Measurements from ENCODE around the gene NHSL2. TPM values are rescaled to one million over a fixed set of nuclear protein-coding genes. Genes with fewer than 3 reads are reported as not detected.

Gene NHSL2
- total RNA-seq, 2 donors from 2014 or later: 6.9 to 11.2 TPM

- Histone ChIP-seq H3K27ac (ENCODE audit: low read depth, low read length) (no peak overlapping the region), H3K4me3 (ENCODE audit: low read length) (no peak overlapping the region), H3K27me3 (ENCODE audit: control insufficient read depth, insufficient read depth, low read length, poor library complexity, severe bottlenecking) (no peaks in the 10 kb centered on the region), H3K4me1 (ENCODE audit: control insufficient read depth, insufficient read depth, low read length) (no peaks in the 10 kb centered on the region), H3K36me3 (ENCODE audit: control insufficient read depth, insufficient read depth, low read length) (no peaks in the 10 kb centered on the region), H3K9ac (ENCODE audit: extremely low read depth, low read length, poor library complexity, severe bottlenecking) (no peak overlapping the region), H3K9me3 (ENCODE audit: control insufficient read depth, low read length) (no peaks in the 10 kb centered on the region)
- no peak for DNase-seq
- Mint-ChIP-seq H3K27ac (no peak overlapping the region), H3K27me3 (ENCODE audit: insufficient read depth) (no peaks in the 10 kb centered on the region), H3K36me3 (ENCODE audit: low read depth) (no peaks in the 10 kb centered on the region), H3K4me3 (no peak overlapping the region), H3K9me3 (peaks cover 50% of the 10 kb centered on the region), H3K4me1 (peaks cover 12% of the 10 kb centered on the region)
- WGBS, 2 experiments (ENCODE audit: insufficient coverage in 1 of 2, insufficient read length in 1 of 2): 97 to 100% methylated on average over 4 to 5 of the region's 6 CpGs
- TF ChIP-seq CTCF (conservative IDR thresholded peaks at IDR 0.05): no peak
These were observed 2.7 kb downstream of the NHSL2 start for GRCh38 chrX:71913156-71913950.

DNA sequence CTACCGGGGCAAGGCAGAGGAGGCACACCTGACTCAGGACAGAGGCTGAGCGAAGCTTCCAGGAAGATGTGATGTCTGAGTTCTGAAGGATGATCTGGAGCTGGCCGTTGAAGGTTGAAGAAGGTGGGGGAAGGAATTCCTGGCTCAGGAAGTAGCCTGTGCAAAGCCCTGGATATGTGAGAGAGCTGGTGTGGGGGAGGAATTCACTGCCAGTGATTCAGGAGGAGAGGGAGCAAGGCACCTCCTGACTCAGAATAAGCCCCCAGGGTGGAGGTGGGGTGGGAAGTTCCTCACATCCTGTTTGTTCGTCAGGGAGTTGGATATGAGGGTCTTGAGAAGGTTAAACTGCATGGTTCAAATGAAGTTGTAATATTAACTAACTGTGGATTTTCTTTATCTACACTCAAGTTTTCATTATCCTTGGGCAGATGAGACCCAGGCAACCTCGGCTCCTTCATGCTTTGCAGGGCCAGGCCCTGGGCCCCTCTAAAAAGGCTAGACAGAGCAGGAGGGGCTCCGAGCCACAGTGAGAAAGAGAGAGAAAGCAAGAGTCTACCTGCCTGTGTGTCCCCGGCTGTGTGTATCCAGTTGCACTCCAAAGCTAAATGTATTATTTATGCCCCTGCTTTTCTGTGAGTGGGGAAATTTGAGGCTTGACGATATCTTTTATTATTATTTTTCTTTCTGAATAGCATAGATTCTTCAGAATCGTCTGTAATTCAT is 7.1 kb downstream of the NHSL2 start:
- TF ChIP-seq CTCF (conservative IDR thresholded peaks at IDR 0.05): no peak
- H3K4me3 Mint-ChIP-seq: peak overlapping the region; percentile 11
- H3K36me3 Mint-ChIP-seq (ENCODE audit: low read depth): no peaks in the 10 kb centered on the region
- Histone ChIP-seq H3K36me3 (ENCODE audit: control insufficient read depth, insufficient read depth, low read length) (no peaks in the 10 kb centered on the region), H3K27ac (ENCODE audit: low read depth, low read length) (no peak overlapping the region), H3K27me3 (ENCODE audit: control insufficient read depth, insufficient read depth, low read length, poor library complexity, severe bottlenecking) (no peaks in the 10 kb centered on the region), H3K9ac (ENCODE audit: extremely low read depth, low read length, poor library complexity, severe bottlenecking) (no peak overlapping the region), H3K9me3 (ENCODE audit: control insufficient read depth, low read length) (no peaks in the 10 kb centered on the region), H3K4me1 (ENCODE audit: control insufficient read depth, insufficient read depth, low read length) (no peaks in the 10 kb centered on the region), H3K4me3 (ENCODE audit: low read length) (no peak overlapping the region)
- WGBS, 2 experiments (ENCODE audit: insufficient coverage in 1 of 2, insufficient read length in 1 of 2): 69 to 80% methylated on average over 1 to 6 of the region's 9 CpGs
- peaks cover 12% of the 10 kb centered on the region for H3K4me1 Mint-ChIP-seq
- H3K27me3 Mint-ChIP-seq (ENCODE audit: insufficient read depth): no peaks in the 10 kb centered on the region
- peak overlapping the region; percentile 31 for H3K27ac Mint-ChIP-seq
- peaks cover 47% of the 10 kb centered on the region for H3K9me3 Mint-ChIP-seq
- peak; percentile 73 for DNase-seq

DNA sequence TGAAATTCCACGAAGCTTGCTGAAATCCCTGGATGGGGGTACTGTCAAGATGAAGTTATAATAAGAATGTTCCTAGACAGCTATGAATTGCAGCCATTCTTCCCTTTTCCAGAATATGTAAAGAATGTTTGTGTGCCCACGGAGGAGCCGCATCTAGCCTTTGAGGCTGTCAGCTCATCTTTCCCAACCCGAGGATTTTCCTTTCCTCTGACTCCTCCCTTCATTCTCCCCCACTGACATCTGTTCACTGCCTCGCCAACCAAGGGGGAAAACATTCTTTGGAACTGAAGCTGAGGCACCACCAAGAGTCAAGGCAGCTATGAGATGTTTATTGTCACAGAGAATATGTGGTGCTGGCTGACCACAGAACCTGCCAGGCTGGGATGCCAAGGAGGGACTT is 8.8 kb downstream of the NHSL2 start:
- no peak overlapping the region for H3K27ac Mint-ChIP-seq
- H3K4me1 Mint-ChIP-seq: peaks cover 17% of the 10 kb centered on the region
- peaks cover 45% of the 10 kb centered on the region for H3K9me3 Mint-ChIP-seq
- Histone ChIP-seq H3K9me3 (ENCODE audit: control insufficient read depth, low read length) (no peaks in the 10 kb centered on the region), H3K4me3 (ENCODE audit: low read length) (no peak overlapping the region), H3K36me3 (ENCODE audit: control insufficient read depth, insufficient read depth, low read length) (no peaks in the 10 kb centered on the region), H3K27ac (ENCODE audit: low read depth, low read length) (no peak overlapping the region), H3K27me3 (ENCODE audit: control insufficient read depth, insufficient read depth, low read length, poor library complexity, severe bottlenecking) (no peaks in the 10 kb centered on the region), H3K4me1 (ENCODE audit: control insufficient read depth, insufficient read depth, low read length) (no peaks in the 10 kb centered on the region), H3K9ac (ENCODE audit: extremely low read depth, low read length, poor library complexity, severe bottlenecking) (no peak overlapping the region)
- no peaks in the 10 kb centered on the region for H3K36me3 Mint-ChIP-seq (ENCODE audit: low read depth)
- no peak for TF ChIP-seq CTCF (conservative IDR thresholded peaks at IDR 0.05)
- no peak for DNase-seq
- no peaks in the 10 kb centered on the region for H3K27me3 Mint-ChIP-seq (ENCODE audit: insufficient read depth)
- WGBS, 2 experiments (ENCODE audit: insufficient coverage in 1 of 2, insufficient read length in 1 of 2): 81% methylated on average over 4 of the region's 5 CpGs; no CpG with 5 or more reads in 1 of the 2 experiments
- H3K4me3 Mint-ChIP-seq: no peak overlapping the region

Measured in endodermal cell (in vitro differentiated cells).